Measurements from ENCODE around the gene C20orf173.

- TF ChIP-seq CTCF (IDR thresholded peaks at IDR 0.05; ENCODE audit: poor library complexity, severe bottlenecking) (no peak), POLR2AphosphoS5 (IDR thresholded peaks at IDR 0.05) (no peak), EZH2 (IDR thresholded peaks at IDR 0.05; ENCODE audit: borderline replicate concordance, insufficient read depth, low read length, poor library complexity, severe bottlenecking) (no peak), RAD21 (conservative IDR thresholded peaks at IDR 0.05) (no peak), TAF1 (IDR thresholded peaks at IDR 0.05; ENCODE audit: low read depth) (no peak), EP300 (conservative IDR thresholded peaks at IDR 0.05; ENCODE audit: poor library complexity, severe bottlenecking) (no peak), SMC3 (conservative IDR thresholded peaks at IDR 0.05; ENCODE audit: poor library complexity) (no peak), MXI1 (conservative IDR thresholded peaks at IDR 0.05; ENCODE audit: poor library complexity, severe bottlenecking) (no peak)
- TF ChIP-seq, protein P1, sequence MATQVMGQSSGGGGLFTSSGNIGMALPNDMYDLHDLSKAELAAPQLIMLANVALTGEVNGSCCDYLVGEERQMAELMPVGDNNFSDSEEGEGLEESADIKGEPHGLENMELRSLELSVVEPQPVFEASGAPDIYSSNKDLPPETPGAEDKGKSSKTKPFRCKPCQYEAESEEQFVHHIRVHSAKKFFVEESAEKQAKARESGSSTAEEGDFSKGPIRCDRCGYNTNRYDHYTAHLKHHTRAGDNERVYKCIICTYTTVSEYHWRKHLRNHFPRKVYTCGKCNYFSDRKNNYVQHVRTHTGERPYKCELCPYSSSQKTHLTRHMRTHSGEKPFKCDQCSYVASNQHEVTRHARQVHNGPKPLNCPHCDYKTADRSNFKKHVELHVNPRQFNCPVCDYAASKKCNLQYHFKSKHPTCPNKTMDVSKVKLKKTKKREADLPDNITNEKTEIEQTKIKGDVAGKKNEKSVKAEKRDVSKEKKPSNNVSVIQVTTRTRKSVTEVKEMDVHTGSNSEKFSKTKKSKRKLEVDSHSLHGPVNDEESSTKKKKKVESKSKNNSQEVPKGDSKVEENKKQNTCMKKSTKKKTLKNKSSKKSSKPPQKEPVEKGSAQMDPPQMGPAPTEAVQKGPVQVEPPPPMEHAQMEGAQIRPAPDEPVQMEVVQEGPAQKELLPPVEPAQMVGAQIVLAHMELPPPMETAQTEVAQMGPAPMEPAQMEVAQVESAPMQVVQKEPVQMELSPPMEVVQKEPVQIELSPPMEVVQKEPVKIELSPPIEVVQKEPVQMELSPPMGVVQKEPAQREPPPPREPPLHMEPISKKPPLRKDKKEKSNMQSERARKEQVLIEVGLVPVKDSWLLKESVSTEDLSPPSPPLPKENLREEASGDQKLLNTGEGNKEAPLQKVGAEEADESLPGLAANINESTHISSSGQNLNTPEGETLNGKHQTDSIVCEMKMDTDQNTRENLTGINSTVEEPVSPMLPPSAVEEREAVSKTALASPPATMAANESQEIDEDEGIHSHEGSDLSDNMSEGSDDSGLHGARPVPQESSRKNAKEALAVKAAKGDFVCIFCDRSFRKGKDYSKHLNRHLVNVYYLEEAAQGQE (IDR thresholded peaks at IDR 0.05; ENCODE audit: borderline replicate concordance), result no peak
Measured at GRCh38 chr20:35572838-35573237, 43.4 kb upstream of the C20orf173 start.

Measured in neural cell (in vitro differentiated cells).